Transverse colon (tissue), 4 donors: ENCODE results near the gene PRCP. TPM values are rescaled to one million over a fixed set of nuclear protein-coding genes. Genes with fewer than 3 reads are reported as not detected.

Experiments used
- DNase-seq: peaks from one replicate; pipeline ENCODE4 v3.0.0-alpha.2; 2019
- H3K27ac ChIP-seq, 4 donors: fragments of 200-600 bp; sonication (generic); 2 replicates each; pipeline ENCODE4 v1.5.1; 2016 to 2018; ENCODE audit warnings: inconsistent platforms in 4 of 4
- H3K27me3 ChIP-seq: fragments of 200-600 bp; sonication (generic); 2 replicates; pipeline ENCODE4 v1.5.1; 2017; ENCODE audit warnings: inconsistent platforms
- H3K36me3 ChIP-seq, 4 donors: fragments of 200-600 bp; sonication (generic); 2 replicates each; pipeline ENCODE4 v1.5.1; 2017 to 2019; ENCODE audit warnings: inconsistent platforms in 4 of 4
- H3K4me1 ChIP-seq, 4 donors: fragments of 200-600 bp; sonication (generic); 2 replicates each; pipeline ENCODE4 v1.5.1; 2017 to 2020; ENCODE audit warnings: inconsistent platforms in 4 of 4
- H3K4me3 ChIP-seq, 4 donors: fragments of 200-600 bp; sonication (generic); 1 replicate in 1 of 4; 2 replicates in 3 of 4; pipeline versions ENCODE4 v1.5.1 to v1.6.1; 2017 to 2019; ENCODE audit warnings: inconsistent platforms in 4 of 4
- H3K9me3 ChIP-seq, 2 donors: fragments of 200-600 bp; sonication (generic); 2 replicates each; pipeline ENCODE4 v1.5.1; 2017 to 2019; ENCODE audit warnings: inconsistent platforms in 2 of 2
- CTCF ChIP-seq, 5 experiments: fragments of 200-600 bp in 3 of 5; fragments of 450-650 bp in 2 of 5; sonication (generic) in 3 of 5; IDR thresholded peaks; 1 replicate in 2 of 5; 2 replicates in 3 of 5; pipeline ENCODE4 v1.5.1; 2016 to 2017; ENCODE audit warnings: antibody characterized with exemption in 5 of 5, inconsistent platforms in 3 of 5, mild to moderate bottlenecking in 2 of 5, moderate library complexity in 1 of 5
- EP300 ChIP-seq: sonication (generic); formaldehyde crosslinking; IDR thresholded peaks from one replicate; pipeline ENCODE4 v1.6.1; 2017; ENCODE audit warnings: antibody characterized with exemption, low read depth
- POLR2A ChIP-seq: fragments of 450-650 bp; IDR thresholded peaks from one replicate; pipeline ENCODE4 v1.6.1; 2016; ENCODE audit warnings: antibody characterized with exemption, mild to moderate bottlenecking, moderate library complexity
- POLR2AphosphoS5 ChIP-seq, 3 donors: sonication (generic); formaldehyde crosslinking; IDR thresholded peaks; one replicate each; pipeline ENCODE4 v1.6.1; 2016; ENCODE audit warnings: antibody characterized with exemption in 3 of 3
- WGBS, 2 donors: methylation state at CpG; one replicate each; pipeline ENCODE4 v1.1.5; 2018; ENCODE audit warnings: low coverage in 1 of 2; 5-methylcytosine and 5-hydroxymethylcytosine counted together
- in situ Hi-C, 4 donors: fragments of 200-750 bp; cut with MboI; loops; one replicate each; pipeline versions ENCODE4 v1.15.0 to v1.15.1; 2017; ENCODE audit warnings: low sequenced_read_pairs in 3 of 4, low pct_ligation_motif_present in 1 of 4, low pct_unique_long_range_greater_than_20kb in 1 of 4
- intact Hi-C: fragments of 100-400 bp; cut with DNase I; formaldehyde crosslinking; loops from one replicate; pipeline ENCODE4 v1.15.1; 2023; ENCODE audit warnings: low total_unique reads
- total RNA-seq, 4 donors: library from RNA; depleted of rRNA; stranded (reverse); fragments of >200 nt; gene quantifications; one replicate each; pipeline ENCODE4 v1.1.0, GENCODE V29; 2016

Gene PRCP
- total RNA-seq, 4 donors from 2014 or later: 20.9 to 34.8 (median 29.9) TPM

GRCh38 chr11:82862379-82862778 lies 37.9 kb downstream of the PRCP start:
- no peak for TF ChIP-seq POLR2AphosphoS5 (IDR thresholded peaks at IDR 0.05)
- TF ChIP-seq POLR2A: no peak
- TF ChIP-seq CTCF (IDR thresholded peaks at IDR 0.05): no peak
- TF ChIP-seq EP300: no peak
- Histone ChIP-seq H3K36me3 (no peaks in the 10 kb centered on the region), H3K27me3 (no peaks in the 10 kb centered on the region), H3K9me3 (no peaks in the 10 kb centered on the region), H3K4me1 (peaks cover 0 to 17% (median 2%) of the 10 kb centered on the region in 4 donors), H3K4me3 (no peak overlapping the region), H3K27ac (no peak overlapping the region)
- DNase-seq: no peak
- in situ Hi-C loops: loop anchor here in 1 of 4 donors (25.0 kb wide), 1 partner anchor 950 kb away; no protein-coding TSS in a partner anchor
- intact Hi-C loops: no loop called here
- 95% methylated on average over 2 of the region's 2 CpGs for WGBS, 2 donors

DNA sequence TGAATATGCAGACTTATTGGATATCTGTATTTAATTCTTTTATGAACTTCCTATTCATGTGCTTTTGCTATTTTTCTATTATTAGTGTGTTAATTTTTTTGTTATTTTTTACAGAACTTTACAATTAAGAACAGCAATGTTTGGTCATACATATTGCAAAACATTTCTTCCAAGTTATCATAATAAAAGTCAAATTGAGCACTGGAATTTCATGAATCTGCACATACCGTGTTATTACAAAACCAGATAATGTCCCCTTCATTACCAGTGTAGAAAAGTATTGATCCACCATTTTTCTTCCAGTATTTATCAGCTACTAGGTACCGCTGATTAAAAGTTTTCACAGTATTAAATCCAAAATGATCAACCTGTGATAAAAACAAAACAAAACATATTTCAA lies 40.5 kb downstream of the PRCP start:
- no peak for DNase-seq
- intact Hi-C loops: no loop called here
- no peaks in the 10 kb centered on the region for H3K9me3 ChIP-seq
- WGBS, 2 donors: 91 to 99% methylated on average over 2 of the region's 2 CpGs
- in situ Hi-C loops: loop anchor here in 1 of 4 donors (25.0 kb wide), 1 partner anchor 953 kb away; no protein-coding TSS in a partner anchor
- H3K4me3 ChIP-seq: no peak overlapping the region
- H3K4me1 ChIP-seq: peaks cover 0 to 14% (median 0%) of the 10 kb centered on the region in 4 donors
- H3K36me3 ChIP-seq: no peaks in the 10 kb centered on the region
- H3K27ac ChIP-seq: no peak overlapping the region
- no peaks in the 10 kb centered on the region for H3K27me3 ChIP-seq
- no peak for TF ChIP-seq POLR2A

GRCh38 chr11:82858556-82859091 lies 41.6 kb downstream of the PRCP start:
- no peak for DNase-seq
- H3K4me1 ChIP-seq: peaks cover 0 to 3% (median 0%) of the 10 kb centered on the region in 4 donors
- no peak overlapping the region for H3K4me3 ChIP-seq
- WGBS, 2 donors: 55 to 67% methylated on average over 1 of the region's 1 CpG
- no peaks in the 10 kb centered on the region for H3K27me3 ChIP-seq
- TF ChIP-seq POLR2AphosphoS5 (IDR thresholded peaks at IDR 0.05) (no peak), POLR2A (no peak), EP300 (no peak)
- no peaks in the 10 kb centered on the region for H3K36me3 ChIP-seq
- no peak overlapping the region for H3K27ac ChIP-seq
- no peaks in the 10 kb centered on the region for H3K9me3 ChIP-seq
- in situ Hi-C loops: loop anchor here in 1 of 4 donors (25.0 kb wide), 1 partner anchor 954 kb away; no protein-coding TSS in a partner anchor
- intact Hi-C loops: no loop called here

- no peak for DNase-seq
- in situ Hi-C loops: loop anchor here in 1 of 4 donors (25.0 kb wide), 1 partner anchor 954 kb away; no protein-coding TSS in a partner anchor
These were observed 42.1 kb downstream of the PRCP start for GRCh38 chr11:82858133-82858532.

More at GRCh38 chr11:82858133-82858532, 42.1 kb downstream of the PRCP start:
- H3K36me3 ChIP-seq: no peaks in the 10 kb centered on the region
- intact Hi-C loops: no loop called here
- TF ChIP-seq POLR2A (no peak), POLR2AphosphoS5 (IDR thresholded peaks at IDR 0.05) (no peak), CTCF (IDR thresholded peaks at IDR 0.05) (no peak), EP300 (no peak)
- no peaks in the 10 kb centered on the region for H3K27me3 ChIP-seq
- H3K27ac ChIP-seq: no peak overlapping the region
- WGBS, 2 donors: 83 to 86% methylated on average over 1 to 2 of the region's 2 CpGs
- no peak overlapping the region for H3K4me3 ChIP-seq
- H3K9me3 ChIP-seq: no peaks in the 10 kb centered on the region
- H3K4me1 ChIP-seq: no peaks in the 10 kb centered on the region
